Upper lobe of left lung (tissue), 4 donors: Measurements from ENCODE around the gene CDC14A.

Source experiments
- CTCF ChIP-seq, 6 experiments: fragments of 450-650 bp in 4 of 6; fragments of 200-600 bp in 2 of 6; sonication (generic) in 2 of 6; IDR thresholded peaks; one replicate each; pipeline ENCODE4 v1.5.1; 2016 to 2019; ENCODE audit warnings: antibody characterized with exemption in 6 of 6
- POLR2A ChIP-seq, 4 donors: fragments of 450-650 bp; IDR thresholded peaks; one replicate each; pipeline ENCODE4 v1.5.1; 2016 to 2017; ENCODE audit warnings: antibody characterized with exemption in 4 of 4, mild to moderate bottlenecking in 2 of 4
- POLR2AphosphoS5 ChIP-seq, 2 donors: sonication (generic); formaldehyde crosslinking; IDR thresholded peaks; one replicate each; pipeline ENCODE4 v1.5.1; 2017; ENCODE audit warnings: antibody characterized with exemption in 2 of 2

- TF ChIP-seq POLR2AphosphoS5 (IDR thresholded peaks at IDR 0.05) (no peak), POLR2A (IDR thresholded peaks at IDR 0.05) (no peak), CTCF (IDR thresholded peaks at IDR 0.05) (no peak)
Measured at GRCh38 chr1:100542285-100542684, 190.0 kb downstream of the CDC14A start.
